SU-DHL-6 (cell line): ENCODE data around the gene ZBBX.

Experiments used
- H2AFZ ChIP-seq: fragments of 200-600 bp; sonication (generic); 2 replicates; pipeline ENCODE4 v1.6.1; 2014; ENCODE audit warnings: low read depth, mild to moderate bottlenecking, moderate library complexity, mixed read lengths, antibody characterized with exemption, low read length; ENCODE audit not compliant: severe bottlenecking
- H3F3A ChIP-seq: fragments of 200-600 bp; shearing (Covaris generic); 2 replicates; pipeline ENCODE4 v1.6.0; 2016; ENCODE audit warnings: antibody characterized with exemption, mild to moderate bottlenecking; ENCODE audit not compliant: insufficient read depth
- H3K27ac ChIP-seq: fragments of 200-600 bp; sonication (generic); 2 replicates; pipeline ENCODE4 v1.5.1; 2016; ENCODE audit warnings: low read depth, mild to moderate bottlenecking, low read length, moderate library complexity, mixed read lengths
- H3K27me3 ChIP-seq: fragments of 200-600 bp; sonication (generic), shearing (Covaris generic); 2 replicates; pipeline ENCODE4 v1.6.0; 2014; ENCODE audit warnings: mild to moderate bottlenecking, low read length
- H3K36me3 ChIP-seq: fragments of 200-600 bp; sonication (generic); 2 replicates; pipeline ENCODE4 v1.6.1; 2014; ENCODE audit warnings: mild to moderate bottlenecking, low read length, mixed read lengths
- H3K4me2 ChIP-seq: fragments of 300-600, 200-600 bp; shearing (Covaris generic), sonication (generic); 2 replicates; pipeline ENCODE4 v1.6.0; 2014; ENCODE audit warnings: low read length, low read depth, mild to moderate bottlenecking; ENCODE audit not compliant: poor library complexity, severe bottlenecking
- H3K4me3 ChIP-seq: fragments of 200-600 bp; sonication (generic); 2 replicates; pipeline ENCODE4 v1.5.1; 2014; ENCODE audit warnings: antibody characterized with exemption, low read length, mild to moderate bottlenecking, mixed read lengths; ENCODE audit not compliant: insufficient read depth, poor library complexity, severe bottlenecking
- H3K79me2 ChIP-seq: fragments of 200-600 bp; sonication (generic); 2 replicates; pipeline ENCODE4 v1.6.1; 2014; ENCODE audit warnings: mild to moderate bottlenecking, low read length, moderate library complexity; ENCODE audit not compliant: insufficient read depth
- H3K9ac ChIP-seq: fragments of 200-600 bp; sonication (generic); 2 replicates; pipeline ENCODE4 v1.7.0; 2014; ENCODE audit warnings: mild to moderate bottlenecking, low read length
- H3K9me2 ChIP-seq: fragments of 200-600 bp; sonication (generic); replicated peaks from 2 replicates; pipeline ENCODE4 v1.6.1; 2014; ENCODE audit warnings: low read length; ENCODE audit not compliant: insufficient read depth
- H3K9me3 ChIP-seq: fragments of 200-600 bp; sonication (generic); 2 replicates; pipeline ENCODE4 v1.6.1; 2014; ENCODE audit warnings: low read length, mixed read lengths; ENCODE audit not compliant: insufficient read depth
- H4K20me1 ChIP-seq: fragments of 200-600 bp; sonication (generic); 2 replicates; pipeline ENCODE4 v1.6.1; 2014; ENCODE audit warnings: low read depth, mild to moderate bottlenecking, antibody characterized with exemption, low read length, moderate library complexity, mixed read lengths
- CTCF ChIP-seq: fragments of 200-600 bp; sonication (generic); IDR thresholded peaks from one replicate; pipeline ENCODE4 v1.5.1; 2017; ENCODE audit warnings: antibody characterized with exemption, mild to moderate bottlenecking, low read length, moderate library complexity; ENCODE audit not compliant: insufficient read depth, poor library complexity, severe bottlenecking
- EZH2phosphoT487 ChIP-seq: fragments of 200-600 bp; sonication (generic), shearing (Covaris generic); conservative IDR thresholded peaks from 2 replicates; pipeline ENCODE4 v1.6.1; 2018; ENCODE audit warnings: mild to moderate bottlenecking, antibody characterized with exemption, low read length, moderate library complexity, mixed read lengths

The ZBBX gene

DNA sequence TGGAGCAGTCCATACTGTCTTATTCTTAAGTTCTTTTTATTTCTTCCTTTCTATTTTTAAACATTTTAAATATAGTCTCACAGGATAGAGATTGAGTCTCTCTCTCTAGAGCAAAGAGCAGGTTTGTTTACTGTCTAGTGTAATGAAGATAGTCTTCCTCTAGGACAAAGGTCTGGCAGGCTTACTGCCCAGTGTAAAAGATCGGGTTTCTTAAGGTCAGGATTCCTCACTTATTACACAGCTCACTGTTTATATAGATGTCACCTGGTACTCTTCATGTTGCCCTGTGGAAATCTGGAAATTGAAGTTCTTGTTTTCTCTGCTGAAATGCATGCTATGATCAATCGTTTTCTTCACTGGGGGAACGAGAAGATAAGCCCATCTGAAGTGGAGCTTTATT lies 76.0 kb downstream of the ZBBX start:
- Histone ChIP-seq H3K9me2 (no peaks in the 10 kb centered on the region), H3F3A (no peaks in the 10 kb centered on the region)
- TF ChIP-seq EZH2phosphoT487 (no peak), CTCF (no peak)

DNA sequence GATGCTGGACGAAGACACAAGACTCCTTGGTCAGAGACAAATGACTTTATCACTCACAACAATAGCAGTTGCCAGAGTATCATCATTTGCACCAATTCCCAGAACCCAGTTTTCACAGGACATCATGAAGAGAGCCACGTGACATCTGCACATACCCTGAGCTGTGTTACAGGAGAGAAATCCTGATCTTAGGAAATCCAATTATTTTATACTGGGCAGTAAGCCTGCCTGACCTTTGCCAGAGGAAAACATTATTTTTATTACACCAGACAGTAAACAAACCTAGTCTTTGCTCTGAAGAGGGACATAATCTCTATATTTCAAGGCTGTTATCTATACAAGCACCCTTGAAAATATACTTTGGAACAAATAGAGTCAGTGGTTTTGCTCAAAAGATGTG lies 77.4 kb downstream of the ZBBX start:
- TF ChIP-seq CTCF (no peak), EZH2phosphoT487 (no peak)
- H4K20me1 ChIP-seq = no peaks in the 10 kb centered on the region
- H2AFZ ChIP-seq = no peak overlapping the region
- no peaks in the 10 kb centered on the region for H3F3A ChIP-seq
- no peaks in the 10 kb centered on the region for H3K27me3 ChIP-seq
- H3K4me3 ChIP-seq = no peak overlapping the region
- H3K4me2 ChIP-seq = no peak overlapping the region
- H3K9me3 ChIP-seq = no peaks in the 10 kb centered on the region
- H3K27ac ChIP-seq = no peak overlapping the region
- no peaks in the 10 kb centered on the region for H3K36me3 ChIP-seq
- no peaks in the 10 kb centered on the region for H3K9me2 ChIP-seq
- H3K79me2 ChIP-seq = no peaks in the 10 kb centered on the region
- no peak overlapping the region for H3K9ac ChIP-seq

More for the DNA sequence above, 76.0 kb downstream of the ZBBX start:
- Histone ChIP-seq H3K9ac (no peak overlapping the region), H3K27me3 (no peaks in the 10 kb centered on the region), H4K20me1 (no peaks in the 10 kb centered on the region), H3K27ac (no peak overlapping the region), H3K9me3 (no peaks in the 10 kb centered on the region), H2AFZ (no peak overlapping the region), H3K79me2 (no peaks in the 10 kb centered on the region), H3K36me3 (no peaks in the 10 kb centered on the region), H3K4me2 (no peak overlapping the region), H3K4me3 (no peak overlapping the region)

DNA sequence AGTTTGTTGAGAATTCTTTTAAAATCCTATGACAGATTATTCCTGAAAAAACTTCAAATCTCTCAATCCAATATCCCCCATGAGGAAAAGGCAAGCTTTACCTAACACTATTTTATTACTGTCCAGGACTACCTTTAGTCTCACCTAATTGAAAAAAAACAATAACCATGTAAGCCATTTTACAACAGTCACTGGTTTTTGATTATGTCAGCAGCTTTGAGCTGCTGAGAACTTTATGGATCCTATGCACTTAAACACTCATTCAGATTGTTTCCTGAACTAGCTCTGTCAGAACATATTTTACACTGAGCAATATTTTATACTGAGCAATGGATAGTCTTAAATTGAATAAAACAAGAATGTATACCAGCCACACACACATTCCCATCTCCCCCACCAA lies 79.9 kb downstream of the ZBBX start:
- Histone ChIP-seq H3K4me2 (no peak overlapping the region), H3F3A (no peaks in the 10 kb centered on the region), H3K9me2 (no peaks in the 10 kb centered on the region), H2AFZ (no peak overlapping the region), H3K27me3 (no peaks in the 10 kb centered on the region), H3K9me3 (no peaks in the 10 kb centered on the region), H3K4me3 (no peak overlapping the region), H3K27ac (no peak overlapping the region), H3K9ac (no peak overlapping the region), H3K36me3 (no peaks in the 10 kb centered on the region), H4K20me1 (no peaks in the 10 kb centered on the region), H3K79me2 (no peaks in the 10 kb centered on the region)
- TF ChIP-seq CTCF = no peak
- no peak for TF ChIP-seq EZH2phosphoT487
